Esophagus mucosa (tissue), 1 donor: ENCODE results near the gene ACAT2. TPM values are rescaled to one million over a fixed set of nuclear protein-coding genes. Genes with fewer than 3 reads are reported as not detected.
"Not testable (repeated sequence)": the region's sequence is repeated elsewhere in the genome, so short reads cannot be mapped to it uniquely, and the experiment has no call there.

Experiments
- ATAC-seq: fragments of 200-7000 bp; cut with Tn5 transposase; one replicate; pipeline ENCODE4 v1.9.1; 2020
- total RNA-seq: library from RNA; stranded (reverse); gene quantifications from one replicate; pipeline ENCODE4 v1.2.4, GENCODE V29; 2023
- donor health status: DM: yes; HTN: yes; CAD: no.

The ACAT2 gene
- total RNA-seq, 1 donor from 2014 or later, result 151 TPM

DNA sequence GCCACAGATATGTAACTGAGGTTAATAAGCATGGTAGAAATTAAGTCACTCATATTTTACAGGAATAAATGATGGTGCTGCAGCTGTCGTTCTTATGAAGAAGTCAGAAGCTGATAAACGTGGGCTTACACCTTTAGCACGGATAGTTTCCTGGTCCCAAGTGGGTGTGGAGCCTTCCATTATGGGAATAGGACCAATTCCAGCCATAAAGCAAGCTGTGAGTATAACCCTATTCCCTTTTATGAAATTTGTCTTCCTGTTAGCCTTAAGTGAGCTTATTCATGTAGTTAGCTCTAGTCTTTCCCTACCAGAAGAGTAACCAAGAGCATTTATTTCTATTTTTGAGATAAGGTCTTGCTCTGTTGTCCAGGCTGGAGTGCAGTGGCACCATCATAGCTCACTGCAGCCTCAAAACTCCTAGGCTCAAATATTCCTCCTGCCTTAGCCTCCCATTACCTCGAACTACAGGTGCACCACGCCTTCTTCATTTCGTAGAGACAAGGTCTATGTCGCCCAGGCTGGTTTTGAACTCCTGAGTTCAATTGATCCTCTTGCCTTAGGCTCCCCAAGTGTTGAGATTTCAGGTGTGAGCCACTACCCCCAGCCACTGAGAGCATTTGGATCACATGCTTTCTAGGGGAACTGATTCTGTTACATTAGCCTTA is 15.5 kb downstream of the ACAT2 start:
- no peak for ATAC-seq

DNA sequence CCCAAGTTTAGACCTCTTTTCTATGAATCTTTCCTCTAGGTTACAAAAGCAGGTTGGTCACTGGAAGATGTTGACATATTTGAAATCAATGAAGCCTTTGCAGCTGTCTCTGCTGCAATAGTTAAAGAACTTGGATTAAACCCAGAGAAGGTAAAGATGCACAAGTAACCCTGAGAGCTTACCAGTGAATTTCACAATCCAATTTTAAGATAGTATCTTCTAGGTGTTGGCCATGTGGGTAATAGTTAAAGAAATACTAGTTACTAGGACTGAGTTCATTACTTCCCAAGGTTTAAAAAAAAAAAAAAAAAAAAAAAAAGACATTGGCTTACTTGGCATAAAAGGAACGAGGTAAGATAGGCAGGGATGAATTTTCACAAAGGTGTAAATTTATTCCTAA is 16.3 kb downstream of the ACAT2 start:
- no peak for ATAC-seq

DNA sequence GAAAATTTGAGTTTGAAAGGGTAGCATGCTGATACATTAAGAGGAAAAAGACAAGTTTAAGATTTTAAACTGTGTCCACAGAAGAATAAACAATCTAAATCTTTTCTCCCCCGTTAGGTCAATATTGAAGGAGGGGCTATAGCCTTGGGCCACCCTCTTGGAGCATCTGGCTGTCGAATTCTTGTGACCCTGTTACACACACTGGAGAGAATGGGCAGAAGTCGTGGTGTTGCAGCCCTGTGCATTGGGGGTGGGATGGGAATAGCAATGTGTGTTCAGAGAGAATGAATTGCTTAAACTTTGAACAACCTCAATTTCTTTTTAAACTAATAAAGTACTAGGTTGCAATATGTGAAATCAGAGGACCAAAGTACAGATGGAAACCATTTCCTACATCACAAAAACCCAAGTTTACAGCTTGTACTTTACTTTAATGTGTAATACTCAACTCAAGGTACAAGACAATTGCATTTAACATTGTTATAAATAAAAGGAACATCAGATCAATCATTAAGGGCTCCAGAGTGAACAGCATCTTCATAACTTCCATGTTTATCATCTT is 16.8 kb downstream of the ACAT2 start:
- ATAC-seq, result no peak

GRCh38 chr6:159788276-159788675 is 26.4 kb downstream of the ACAT2 start:
- ATAC-seq, result no peak

DNA sequence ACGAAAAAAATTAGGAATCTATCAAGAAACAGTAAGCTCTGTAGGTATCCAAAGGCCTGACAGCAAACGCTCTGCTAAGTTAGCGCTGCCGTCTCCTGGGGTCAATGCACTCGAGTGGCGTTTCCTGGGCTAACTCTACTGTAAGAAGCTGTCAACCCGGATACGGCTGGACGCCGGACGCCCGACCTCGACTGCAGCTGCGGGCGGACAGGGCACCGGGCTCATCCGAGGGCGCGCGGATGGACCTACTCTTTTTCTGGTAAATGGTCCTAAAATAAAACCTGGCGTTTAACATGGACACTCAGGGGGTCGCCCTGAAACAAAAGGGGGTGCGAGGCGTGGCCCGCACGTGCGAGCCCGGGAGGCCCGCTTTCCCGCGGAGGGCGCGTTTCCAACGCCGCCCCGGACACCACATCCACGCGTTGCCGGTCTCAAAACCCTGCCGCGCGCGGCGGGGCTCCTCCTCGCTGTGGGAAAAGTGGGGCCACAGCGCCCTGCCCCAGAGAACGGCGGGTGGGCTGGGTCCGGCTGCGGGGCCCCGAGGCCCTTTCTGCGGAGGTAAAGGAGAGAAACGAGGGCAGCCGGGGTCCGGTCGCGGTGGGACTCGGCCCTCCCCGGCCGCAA is 27.0 kb downstream of the ACAT2 start:
- ATAC-seq, result no peak

- ATAC-seq, result peak; percentile 95
These were observed 27.7 kb downstream of the ACAT2 start, which contains the start of gene TCP1 for GRCh38 chr6:159789377-159790148. Gene TCP1, minus strand, starts transcription at chr6:159789602. Its CDS starts 134 bp downstream, at chr6:159789468.

DNA sequence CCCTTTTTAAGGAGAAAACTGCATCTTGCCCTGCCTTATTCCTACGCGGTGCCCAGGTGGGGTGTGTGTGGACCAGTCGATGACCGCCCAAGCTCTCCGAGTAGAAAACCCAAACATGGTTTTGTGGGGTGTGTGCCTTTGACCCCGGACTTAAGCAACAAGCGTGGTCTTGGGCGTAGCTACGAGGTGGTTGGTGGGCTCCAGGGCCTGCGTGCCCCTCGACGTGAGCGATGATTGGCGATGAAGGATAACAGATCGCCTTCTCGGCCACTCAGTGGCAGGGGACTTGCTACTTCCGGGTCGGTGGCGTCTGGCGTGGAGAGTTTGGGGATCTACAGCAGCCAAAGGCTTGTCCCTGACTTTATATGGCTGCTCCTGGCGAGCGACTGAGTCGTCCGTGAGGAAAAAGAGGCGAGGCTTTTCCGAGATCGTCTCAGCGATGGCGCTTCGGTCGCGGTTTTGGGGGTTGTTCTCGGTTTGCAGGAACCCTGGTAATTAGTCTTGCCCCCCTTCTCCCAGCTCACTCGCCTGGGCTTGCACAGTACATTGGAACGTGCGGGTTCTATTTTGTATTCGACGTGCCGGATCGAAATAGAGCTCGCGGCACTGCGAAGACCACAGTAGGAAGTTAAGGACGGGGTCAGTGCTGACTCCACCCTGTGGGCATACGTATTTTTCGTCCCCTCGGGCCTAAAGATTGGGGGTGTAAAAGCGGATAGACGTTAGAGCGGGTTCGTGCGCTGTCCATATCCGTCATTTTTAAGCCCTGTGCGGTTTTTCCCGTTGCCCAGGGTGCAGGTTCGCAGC is 28.5 kb downstream of the ACAT2 start, which contains the start of gene MRPL18:
MRPL18 (plus strand) TSS at position 319 of the 807 bp plus-strand sequence; CDS start at position 440, 121 bp downstream.
- peak; percentile 92 for ATAC-seq

GRCh38 chr6:159790956-159791598 is 29.2 kb downstream of the ACAT2 start:
- no peak for ATAC-seq

- not testable (repeated sequence) for ATAC-seq
These were observed 33.1 kb downstream of the ACAT2 start for GRCh38 chr6:159794976-159795375.

GRCh38 chr6:159797554-159797953 is 35.7 kb downstream of the ACAT2 start:
- no peak for ATAC-seq

DNA sequence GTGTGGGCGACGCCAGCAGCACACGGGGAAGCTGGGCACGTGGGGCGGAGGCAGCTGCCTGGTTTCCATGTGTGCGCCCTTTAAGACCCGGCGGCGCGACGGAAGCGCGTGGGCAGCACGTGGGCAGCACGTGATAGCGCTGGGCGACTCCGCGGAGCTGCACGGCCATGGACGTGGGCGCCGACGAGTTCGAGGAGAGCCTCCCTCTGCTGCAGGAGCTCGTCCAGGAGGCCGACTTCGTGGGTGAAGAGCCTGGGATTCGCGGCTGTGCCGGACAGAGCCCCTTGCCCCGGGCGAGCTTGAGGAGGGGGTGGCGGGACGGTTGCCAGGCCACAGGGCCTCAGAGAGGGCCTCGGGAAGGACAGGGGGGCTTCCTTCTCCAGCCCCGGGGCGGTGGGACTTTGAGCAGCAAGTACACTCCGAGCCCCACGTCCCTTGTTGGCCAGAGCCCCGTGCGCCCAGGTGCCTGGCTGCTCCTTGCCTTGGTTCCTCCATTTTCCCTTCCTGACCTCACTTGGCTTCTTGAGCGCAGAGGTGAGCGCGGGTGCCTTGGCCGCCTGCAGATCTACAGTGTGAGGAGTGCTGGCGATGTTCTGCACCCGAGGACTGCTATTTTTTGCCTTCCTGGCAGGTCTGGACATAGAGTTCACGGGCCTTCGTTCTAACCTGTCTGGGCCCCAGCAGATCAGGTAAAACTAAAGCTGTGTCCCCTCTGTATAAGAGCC is 38.5 kb downstream of the ACAT2 start, which contains the start of gene PNLDC1:
PNLDC1 (plus strand) TSS at position 136 of the 725 bp plus-strand sequence; CDS start at position 168, 32 bp downstream.
- ATAC-seq, result peak; percentile 10

DNA sequence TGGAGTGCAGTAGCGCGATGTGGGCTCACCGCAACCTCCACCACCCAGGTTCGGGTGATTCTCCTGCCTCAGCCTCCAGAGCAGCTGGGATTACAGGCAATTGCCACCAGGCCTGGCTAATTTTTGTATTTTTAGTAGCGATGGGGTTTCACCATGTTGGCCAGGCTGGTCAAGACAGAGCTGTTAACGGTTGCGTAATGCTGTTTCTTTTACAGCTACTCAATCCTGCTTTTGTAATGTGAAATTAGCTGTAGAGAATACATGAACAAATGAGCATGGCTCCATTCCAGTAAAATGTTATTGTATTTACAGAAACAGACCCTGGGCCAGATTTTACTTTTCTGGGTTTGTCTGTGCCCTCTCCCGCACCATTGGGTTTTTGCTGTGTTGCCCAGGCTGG is 40.1 kb downstream of the ACAT2 start:
- ATAC-seq, result no peak

- ATAC-seq, result peak; percentile 27
These were observed 42.7 kb downstream of the ACAT2 start for GRCh38 chr6:159804504-159804903.

GRCh38 chr6:159805440-159806020 is 43.7 kb downstream of the ACAT2 start:
- no peak for ATAC-seq

DNA sequence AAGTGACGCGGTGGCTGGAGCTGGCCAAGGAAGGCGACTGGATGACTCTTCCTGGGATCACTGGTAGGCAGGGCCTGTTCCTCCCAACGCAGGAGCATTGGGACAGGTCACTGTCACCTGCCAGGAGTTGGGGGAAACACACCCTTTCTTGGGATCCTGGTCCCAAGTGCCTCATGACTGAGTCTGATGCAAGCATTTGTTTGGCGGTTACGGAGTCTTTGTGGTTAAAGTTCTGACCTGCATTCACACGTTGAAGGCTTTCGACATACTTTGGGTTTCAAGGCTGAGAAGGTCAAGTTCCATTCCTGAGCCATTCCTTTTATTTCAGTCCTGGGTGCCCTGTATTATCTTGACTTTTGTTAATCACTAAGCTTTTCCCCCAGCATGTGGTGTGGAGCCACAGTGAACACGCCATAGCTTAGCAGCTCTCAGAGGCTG is 44.2 kb downstream of the ACAT2 start:
- ATAC-seq, result no peak

DNA sequence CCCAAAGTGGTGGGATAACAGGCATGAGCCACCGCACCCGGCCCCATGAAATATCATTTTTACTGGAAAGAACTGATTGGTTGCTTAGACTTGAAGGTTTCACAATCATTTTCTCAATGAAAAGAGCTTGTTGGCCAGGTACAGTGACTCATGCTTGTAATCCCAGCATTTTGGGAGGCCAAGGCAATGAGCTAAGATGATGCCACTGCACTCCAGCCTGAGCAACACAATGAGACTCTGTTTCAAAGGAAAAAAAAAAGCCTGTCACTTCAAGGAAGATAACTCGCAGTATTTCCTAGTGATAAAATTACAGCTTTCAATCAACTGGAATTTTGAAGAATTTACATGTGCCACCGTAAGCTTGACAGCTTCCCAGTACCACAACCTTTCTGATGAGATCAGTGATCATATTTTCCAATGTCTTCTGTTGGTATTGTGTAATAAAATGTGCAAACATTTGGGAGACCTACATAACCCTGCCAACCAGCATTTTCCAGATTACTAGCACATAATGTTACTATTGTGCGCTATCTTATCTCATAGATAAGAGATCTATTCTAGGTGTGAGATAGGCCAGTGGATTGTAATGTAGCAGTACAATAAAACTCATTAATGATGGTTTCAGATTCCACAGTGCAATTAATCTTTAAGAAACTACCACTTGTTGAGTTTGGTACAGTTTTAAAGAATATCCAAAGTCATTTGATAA is 45.5 kb downstream of the ACAT2 start:
- ATAC-seq, result peak; percentile 93

DNA sequence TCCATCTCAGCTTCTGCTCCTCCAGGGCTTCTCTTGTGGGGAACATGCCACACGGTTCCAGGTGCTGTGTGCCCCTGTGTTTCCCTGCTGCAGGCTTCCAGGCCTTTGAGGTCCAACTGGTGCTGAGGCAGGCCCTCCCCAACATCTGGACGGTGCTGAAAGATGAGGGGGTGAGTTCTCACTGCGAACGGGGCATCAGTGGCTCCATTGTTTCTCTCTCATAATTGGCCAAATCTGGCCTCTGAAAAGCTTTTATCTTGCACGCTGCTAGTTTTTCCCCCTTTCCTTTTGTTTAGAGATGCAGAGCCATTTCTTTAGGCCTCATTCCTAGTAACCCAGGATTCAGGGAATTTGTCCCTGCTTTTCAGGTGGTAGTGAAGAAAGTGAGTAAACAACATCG is 46.8 kb downstream of the ACAT2 start:
- no peak for ATAC-seq

GRCh38 chr6:159809149-159809548 is 47.3 kb downstream of the ACAT2 start:
- ATAC-seq, result no peak

DNA sequence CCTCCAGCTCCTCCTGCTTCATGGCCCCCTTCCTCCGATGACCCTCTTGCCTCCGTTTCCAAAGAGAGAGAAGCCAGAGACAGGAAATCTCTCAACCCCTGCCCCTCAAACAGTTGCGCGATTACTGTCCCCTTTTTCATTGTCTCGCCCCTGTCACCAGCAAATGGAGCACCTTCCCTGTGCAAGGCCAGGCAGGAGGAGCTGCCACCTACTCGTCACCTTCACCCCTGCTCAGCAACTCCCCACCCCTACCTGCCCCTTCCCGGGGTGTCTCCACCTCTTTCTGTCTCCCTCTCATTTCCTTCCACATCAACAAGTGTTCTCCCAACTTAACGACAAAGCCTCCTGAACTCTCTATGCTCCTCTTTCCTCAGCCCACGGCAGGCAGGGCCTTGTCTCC is 51.9 kb downstream of the ACAT2 start:
- no peak for ATAC-seq

DNA sequence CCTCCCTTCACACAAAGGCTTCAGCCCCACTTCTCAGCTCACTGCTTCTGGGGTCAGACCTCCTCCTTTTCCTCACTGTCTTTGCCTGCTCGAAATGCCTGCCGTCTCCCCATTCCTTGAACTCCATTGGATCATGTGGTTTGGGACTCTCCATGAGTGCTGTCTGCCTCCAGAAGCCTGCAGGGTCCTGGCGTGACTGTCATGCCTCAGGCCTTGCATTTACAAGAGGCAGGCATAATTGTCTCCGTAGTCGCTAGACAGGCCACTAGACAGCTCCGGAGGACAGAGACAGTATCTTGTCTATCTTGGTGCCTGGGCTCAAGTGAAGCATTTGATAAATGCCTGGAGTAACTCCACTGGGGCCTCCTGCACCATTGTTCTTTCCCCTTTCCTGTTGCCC is 53.6 kb downstream of the ACAT2 start:
- no peak for ATAC-seq
